H1 (cell line): ENCODE measurements around the gene UTP3.

Source experiments
- ATF3 ChIP-seq: IDR thresholded peaks from 2 replicates; pipeline ENCODE4 v1.6.1; 2011; ENCODE audit warnings: low read depth, mild to moderate bottlenecking, low read length; ENCODE audit not compliant: insufficient read depth
- BCL11A ChIP-seq, 2 experiments: IDR thresholded peaks; one replicate each; pipeline ENCODE4 v1.6.1; 2011; ENCODE audit warnings: low read depth in 2 of 2, low read length in 2 of 2, mild to moderate bottlenecking in 2 of 2
- CTCF ChIP-seq, 3 experiments: IDR thresholded peaks; 1 replicate in 2 of 3; 2 replicates in 1 of 3; pipeline versions ENCODE4 v1.5.1 to v1.6.1; 2011; ENCODE audit warnings: low read length in 3 of 3, mild to moderate bottlenecking in 3 of 3, inconsistent platforms in 2 of 3, low read depth in 1 of 3, moderate library complexity in 1 of 3; ENCODE audit not compliant: insufficient read depth in 1 of 3; ENCODE audit errors: control extremely low read depth in 1 of 3
- EP300 ChIP-seq, 2 experiments: IDR thresholded peaks; 1 replicate in 1 of 2; 2 replicates in 1 of 2; pipeline ENCODE4 v1.6.1; 2011 to 2012; ENCODE audit warnings: low read depth in 2 of 2, low read length in 2 of 2, mild to moderate bottlenecking in 2 of 2, borderline replicate concordance in 1 of 2, inconsistent platforms in 1 of 2, moderate library complexity in 1 of 2
- MAX ChIP-seq: IDR thresholded peaks from 2 replicates; pipeline ENCODE4 v1.6.1; 2012; ENCODE audit warnings: inconsistent platforms
- POLR2A ChIP-seq, 2 experiments: IDR thresholded peaks; 1 replicate in 1 of 2; 2 replicates in 1 of 2; pipeline ENCODE4 v1.6.1; 2011; ENCODE audit warnings: low read depth in 2 of 2, low read length in 2 of 2, mild to moderate bottlenecking in 2 of 2; ENCODE audit errors: control extremely low read depth in 1 of 2
- POLR2AphosphoS5 ChIP-seq: IDR thresholded peaks from 2 replicates; pipeline ENCODE4 v1.6.1; 2011; ENCODE audit warnings: low read depth, low read length
- POU5F1 ChIP-seq: IDR thresholded peaks from 2 replicates; pipeline ENCODE4 v1.6.1; 2011; ENCODE audit warnings: low read depth, mild to moderate bottlenecking, low read length, moderate library complexity
- RBBP5 ChIP-seq: IDR thresholded peaks from 2 replicates; pipeline ENCODE4 v1.7.1; 2012; ENCODE audit warnings: low read depth, mild to moderate bottlenecking, inconsistent platforms, low read length, moderate library complexity, borderline replicate concordance
- TBP ChIP-seq: IDR thresholded peaks from 2 replicates; pipeline ENCODE4 v1.6.1; 2011; ENCODE audit warnings: low read depth, low read length, improper control_type of control experiment
- YY1 ChIP-seq: IDR thresholded peaks from 2 replicates; pipeline ENCODE4 v1.6.1; 2011; ENCODE audit warnings: low read depth, mild to moderate bottlenecking, low read length
- ZNF274 ChIP-seq: IDR thresholded peaks from 2 replicates; pipeline ENCODE4 v1.7.0; 2012; ENCODE audit warnings: low read length, borderline replicate concordance; ENCODE audit errors: extremely low read depth

GRCh38 chr4:70680934-70681333 is 7.4 kb upstream of the UTP3 start:
- TF ChIP-seq ZNF274 (no peak), CTCF (IDR thresholded peaks at IDR 0.05; ENCODE audit: control extremely low read depth in 1 of 3, insufficient read depth in 1 of 3, low read depth in 1 of 3, low read length in 3 of 3) (no peak), YY1 (no peak), RBBP5 (no peak), EP300 (IDR thresholded peaks at IDR 0.05; ENCODE audit: borderline replicate concordance in 1 of 2, low read depth in 2 of 2, low read length in 2 of 2) (no peak), ATF3 (no peak), BCL11A (IDR thresholded peaks at IDR 0.05; ENCODE audit: low read depth in 2 of 2, low read length in 2 of 2) (no peak), POLR2A (IDR thresholded peaks at IDR 0.05; ENCODE audit: control extremely low read depth in 1 of 2, low read depth in 2 of 2, low read length in 2 of 2) (no peak), POLR2AphosphoS5 (no peak), MAX (no peak), POU5F1 (no peak), TBP (no peak)
